Epithelial cell of esophagus (primary cell): Measurements from ENCODE around the gene THG1L.

Source experiments
- DNase-seq: peaks from one replicate; pipeline ENCODE4 v3.0.0; 2010; ENCODE audit warnings: low read depth
- H3K4me3 ChIP-seq: 2 replicates; pipeline ENCODE4 v1.5.1; 2011; ENCODE audit warnings: mild to moderate bottlenecking, low read length, control low read depth
- CTCF ChIP-seq: IDR thresholded peaks from 2 replicates; pipeline ENCODE4 v1.5.1; 2011; ENCODE audit warnings: low read depth, mild to moderate bottlenecking, low read length, control low read depth, inconsistent platforms; ENCODE audit not compliant: insufficient read depth; ENCODE audit errors: missing control alignments

THG1L gene

GRCh38 chr5:157743163-157744050 lies 12.2 kb downstream of the THG1L start, which contains the start of gene LSM11:
LSM11 (plus strand) TSS chr5:157743712; CDS start chr5:157743751, 39 bp downstream.
- peak; percentile 88 for DNase-seq
- H3K4me3 ChIP-seq = peak within 1 kb of the TSS; percentile 75
- peak; percentile 64 for TF ChIP-seq CTCF

GRCh38 chr5:157744051-157745011 lies 13.1 kb downstream of the THG1L start:
- peak; percentile 15 for DNase-seq
- no peak for TF ChIP-seq CTCF
- H3K4me3 ChIP-seq = peak overlapping the region; percentile 75

GRCh38 chr5:157745041-157745456 lies 13.8 kb downstream of the THG1L start:
- no peak for DNase-seq
- no peak for TF ChIP-seq CTCF
- H3K4me3 ChIP-seq = no peak overlapping the region

GRCh38 chr5:157747173-157747740 lies 16.0 kb downstream of the THG1L start:
- no peak overlapping the region for H3K4me3 ChIP-seq
- no peak for TF ChIP-seq CTCF

GRCh38 chr5:157747766-157748700 lies 16.8 kb downstream of the THG1L start:
- no peak overlapping the region for H3K4me3 ChIP-seq
- DNase-seq = no peak
- TF ChIP-seq CTCF = no peak

More at GRCh38 chr5:157747173-157747740, 16.0 kb downstream of the THG1L start:
- DNase-seq = no peak

GRCh38 chr5:157748760-157749461 lies 17.7 kb downstream of the THG1L start:
- peak; percentile 70 for DNase-seq
- no peak overlapping the region for H3K4me3 ChIP-seq
- no peak for TF ChIP-seq CTCF
